Measurements from ENCODE around the gene PRMT9.
A peak's percentile ranks its signal among the peaks of the same experiment; 100 is the strongest.

PRMT9 gene

DNA sequence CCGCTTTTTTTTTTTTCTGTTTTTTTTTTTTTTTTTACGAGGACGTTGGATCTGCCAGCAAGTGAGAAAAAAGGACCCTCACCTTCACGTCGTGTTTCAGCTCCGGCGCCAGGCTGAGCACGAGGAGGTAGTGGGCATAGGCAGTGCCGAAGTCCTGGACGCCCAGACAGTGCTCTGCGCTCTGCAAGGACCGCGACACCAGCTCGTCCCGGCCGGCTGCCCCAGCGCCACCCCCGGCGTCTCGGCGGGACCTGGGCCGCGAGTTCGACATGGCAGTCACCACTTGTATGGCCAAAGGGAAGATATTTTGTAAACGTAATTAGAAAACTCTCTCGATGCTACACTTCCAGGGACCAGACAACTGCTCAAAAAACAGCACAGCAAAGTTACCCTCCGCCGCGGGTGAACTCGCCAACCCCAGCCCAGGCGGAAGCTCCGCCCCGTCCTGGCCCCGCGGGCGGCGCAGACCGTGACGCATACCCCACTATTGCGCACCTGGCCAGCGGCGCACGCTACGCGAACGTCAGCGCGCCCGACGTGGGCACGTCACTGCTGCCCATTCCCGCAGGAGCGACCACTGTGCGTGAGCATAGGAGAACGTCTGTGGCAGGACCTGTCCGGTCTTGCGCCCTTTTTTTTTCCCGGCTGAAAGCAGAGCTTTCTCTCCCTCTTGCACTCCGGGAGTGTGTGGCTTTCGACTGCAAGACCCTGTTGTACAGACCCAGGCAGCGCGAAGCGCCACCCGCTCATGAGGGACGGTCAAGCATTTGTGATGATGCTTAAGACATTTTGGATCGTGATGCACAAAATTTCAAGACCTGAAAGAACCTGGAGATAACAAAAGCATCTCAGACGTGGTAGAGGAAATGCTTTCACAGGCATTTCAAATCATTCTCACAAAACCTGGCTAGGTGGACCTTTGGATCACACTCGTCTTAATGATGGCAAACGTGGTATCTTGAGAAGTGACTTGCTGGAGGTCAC lies at the start of gene PRMT9:
TSS of gene PRMT9 (minus strand) at position 447 of the 984 bp plus-strand sequence. CDS start at position 271, 176 bp downstream.
- peak; percentile 94 for DNase-seq

DNA sequence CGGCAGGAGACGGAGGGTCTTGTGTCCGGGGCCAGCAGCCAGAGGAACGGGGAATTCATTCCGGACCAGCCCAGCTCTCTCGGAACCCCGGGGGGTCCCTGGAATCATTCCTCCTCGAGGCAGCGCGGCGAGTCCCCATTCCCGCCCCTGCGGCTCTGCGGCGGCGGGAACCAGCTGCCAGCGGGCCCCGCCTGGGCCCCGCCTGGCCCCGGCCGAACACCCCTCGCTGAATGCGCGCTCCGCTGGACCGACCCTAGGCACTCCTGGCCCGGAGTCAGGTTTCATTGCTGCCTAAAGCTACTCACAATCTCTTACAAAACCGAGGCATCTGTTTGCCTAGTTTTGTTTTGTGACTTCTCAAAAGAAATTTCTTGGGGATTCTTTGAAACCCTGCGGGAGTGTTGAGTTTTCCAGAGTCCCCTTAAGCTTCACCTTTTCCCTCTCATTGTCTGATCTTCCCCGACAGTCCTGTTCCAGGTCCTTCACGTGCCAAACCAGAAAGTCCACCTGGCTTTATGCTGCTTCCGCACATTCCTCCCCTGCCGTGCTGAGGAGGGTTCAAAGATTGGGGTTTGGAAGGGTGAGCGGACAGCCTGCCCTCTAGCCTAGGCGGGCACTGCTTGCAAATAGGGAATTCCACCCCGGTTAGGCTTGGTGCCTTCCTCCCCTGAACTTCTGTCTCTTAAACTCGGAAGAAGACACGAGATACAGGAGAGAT lies 48.7 kb upstream of the PRMT9 start:
- DNase-seq, result peak; percentile 67

DNA sequence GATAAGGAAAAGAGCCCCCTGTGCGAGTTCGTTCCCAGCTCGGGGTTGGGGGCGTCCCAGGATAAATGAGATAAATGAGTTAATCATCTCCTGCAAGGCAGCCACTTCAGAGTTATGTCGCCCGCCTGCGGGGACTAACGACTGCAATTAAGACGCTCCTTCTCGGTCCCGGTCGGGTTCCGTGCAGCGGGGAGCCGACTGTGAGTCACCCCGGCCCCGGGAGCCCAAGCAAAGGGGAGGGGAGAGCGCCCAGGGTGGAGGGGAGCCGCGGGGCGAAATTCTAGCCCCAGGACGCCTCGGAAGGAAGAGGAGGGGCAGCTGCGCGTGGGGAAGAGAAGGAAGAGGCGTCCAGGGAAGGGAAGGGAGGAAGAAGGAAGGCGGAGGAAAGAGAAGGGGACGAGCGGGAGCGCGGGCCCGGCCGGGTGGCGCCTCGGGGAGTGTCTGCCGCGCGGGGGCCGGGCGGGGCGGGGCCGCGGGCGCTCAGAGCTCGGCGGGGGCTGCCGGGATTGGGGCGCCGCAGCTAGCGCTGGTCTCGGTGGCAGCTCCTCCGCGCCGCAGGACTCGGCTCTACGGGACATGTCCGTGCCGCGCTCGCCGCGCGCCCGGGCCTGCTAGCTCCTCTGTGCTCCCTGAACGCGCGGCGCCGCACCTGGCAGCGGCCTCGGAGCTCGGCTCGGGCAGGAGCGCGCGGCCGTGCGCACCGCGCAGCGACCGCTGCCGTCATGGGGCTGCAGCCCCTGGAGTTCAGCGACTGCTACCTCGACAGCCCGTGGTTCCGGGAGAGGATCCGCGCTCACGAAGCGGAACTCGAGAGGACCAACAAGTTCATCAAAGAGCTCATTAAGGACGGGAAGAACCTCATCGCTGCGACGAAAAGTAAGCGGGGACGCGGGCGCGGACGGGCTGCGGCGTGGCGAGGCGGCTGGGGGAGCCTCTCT lies 47.9 kb upstream of the PRMT9 start, which contains the start of gene ARHGAP10:
TSS of gene ARHGAP10 (plus strand) at position 509 of the 938 bp plus-strand sequence. CDS start at position 723, 214 bp downstream.
- DNase-seq, result peak; percentile 81

DNA sequence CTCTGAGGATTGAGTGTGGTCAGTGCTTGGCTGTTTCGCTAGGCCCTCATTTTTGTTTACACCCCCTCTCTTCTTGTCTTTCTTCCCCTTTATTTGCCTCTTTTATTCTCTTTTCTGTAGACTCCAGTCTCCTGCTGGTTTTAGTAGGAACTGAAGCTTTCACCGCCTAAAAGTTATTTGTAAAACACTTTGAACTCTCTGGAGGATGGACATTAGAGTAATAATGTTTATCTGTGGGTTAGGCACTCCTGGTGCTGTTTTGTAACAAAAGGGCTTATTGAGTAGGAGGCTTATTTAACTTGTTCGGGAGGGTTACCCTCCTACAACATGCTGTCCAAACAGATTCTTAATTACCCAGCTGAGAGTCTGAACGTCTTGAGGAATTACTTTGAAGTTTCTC lies 46.4 kb upstream of the PRMT9 start:
- DNase-seq, result no peak

DNA sequence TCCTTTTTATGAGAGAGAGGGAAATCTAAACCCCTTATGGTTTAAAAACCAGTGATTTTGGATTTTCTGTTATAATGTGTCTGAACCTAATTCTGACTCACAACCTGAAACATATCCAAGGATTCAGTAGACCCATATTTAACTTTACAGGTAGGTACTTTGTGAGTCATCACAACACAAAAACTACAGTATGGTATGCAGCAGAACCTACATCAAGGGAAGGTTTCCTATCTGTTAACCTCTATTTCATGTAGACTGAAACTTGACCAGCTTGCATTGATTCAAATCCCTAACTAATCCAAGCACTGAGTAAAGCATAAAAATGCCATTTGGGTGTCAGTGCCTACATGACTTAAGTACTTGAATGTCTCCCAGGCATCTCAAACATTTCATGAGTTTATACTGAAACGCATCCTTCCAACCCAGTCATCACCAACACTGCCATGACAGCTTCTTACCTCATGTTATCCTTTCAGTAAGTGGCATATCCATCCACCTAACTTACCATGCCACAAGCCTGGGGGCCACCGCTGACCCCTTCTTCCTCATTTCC lies 43.6 kb upstream of the PRMT9 start:
- DNase-seq, result no peak

DNA sequence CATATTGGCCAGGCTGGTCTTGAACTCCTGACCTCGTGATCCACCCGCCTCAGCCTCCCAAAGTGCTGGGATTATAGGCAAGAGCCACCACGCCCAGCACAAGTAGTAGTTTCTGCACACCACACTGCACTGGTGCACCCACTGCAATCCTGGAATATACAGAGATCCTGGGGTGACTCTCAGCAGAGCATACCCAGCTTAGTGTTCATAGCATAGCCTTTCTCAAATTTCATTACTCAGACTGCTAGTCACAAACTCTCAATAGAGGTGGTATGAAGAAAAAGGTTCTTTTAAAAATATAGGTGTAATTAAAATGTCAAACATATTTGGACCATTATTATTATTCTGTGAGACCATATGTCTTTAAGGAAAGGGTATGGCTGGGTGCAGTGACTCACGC lies 41.7 kb upstream of the PRMT9 start:
- no peak for DNase-seq

DNA sequence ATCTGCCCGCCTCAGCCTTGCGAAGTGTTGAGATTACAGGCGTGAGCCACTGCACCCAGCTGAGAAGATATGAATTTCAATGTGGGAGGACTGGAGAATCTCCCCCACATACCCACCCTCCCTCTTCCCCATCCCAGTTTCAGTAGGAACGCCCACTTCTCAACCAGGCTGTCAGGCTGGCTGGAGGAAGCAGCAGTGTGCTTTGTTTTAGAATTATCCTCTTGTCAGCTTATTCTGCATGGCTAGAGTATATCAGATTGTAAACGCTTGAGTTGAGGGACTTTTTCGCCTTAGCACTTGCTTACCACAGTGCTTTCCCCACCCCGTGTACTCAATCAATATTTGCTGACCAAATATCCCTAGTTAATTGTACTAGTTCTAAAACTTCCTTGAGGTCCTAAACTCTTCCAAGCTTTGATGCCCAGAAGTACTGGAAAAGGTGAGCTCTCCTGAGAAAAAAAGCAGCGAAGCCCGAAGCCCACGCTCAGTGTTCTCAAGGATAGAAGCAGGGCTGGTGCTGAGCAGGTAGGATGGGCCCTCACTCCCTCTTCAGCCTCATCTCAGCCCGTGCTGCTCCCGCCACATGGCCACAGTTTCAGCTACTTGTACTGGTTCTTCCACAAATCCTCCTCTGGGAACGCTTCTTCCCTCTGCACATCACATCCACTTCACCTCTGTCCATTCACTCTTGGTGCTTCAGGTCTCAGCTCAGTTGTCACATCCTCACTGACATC lies 40.7 kb upstream of the PRMT9 start:
- no peak for DNase-seq

DNA sequence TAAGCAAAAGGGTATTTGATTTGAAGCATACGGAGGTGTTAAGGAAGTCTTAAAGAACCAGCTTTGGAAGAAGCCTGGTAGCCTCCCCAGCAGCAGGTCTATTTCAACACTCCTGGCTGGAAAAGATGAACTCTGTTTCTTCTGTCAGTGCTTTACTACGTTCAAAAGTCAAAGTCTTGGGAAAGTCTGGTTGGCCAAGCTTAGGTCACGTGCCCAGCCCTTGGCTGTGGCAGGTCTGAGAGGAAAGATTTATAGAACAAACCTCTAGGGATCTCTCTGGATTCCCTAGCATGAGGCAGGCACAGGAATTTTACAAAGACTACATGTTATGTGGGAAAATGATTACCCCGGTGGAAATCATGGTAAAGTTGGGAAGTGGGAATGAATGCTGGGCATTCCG lies 39.4 kb upstream of the PRMT9 start:
- no peak for DNase-seq

DNA sequence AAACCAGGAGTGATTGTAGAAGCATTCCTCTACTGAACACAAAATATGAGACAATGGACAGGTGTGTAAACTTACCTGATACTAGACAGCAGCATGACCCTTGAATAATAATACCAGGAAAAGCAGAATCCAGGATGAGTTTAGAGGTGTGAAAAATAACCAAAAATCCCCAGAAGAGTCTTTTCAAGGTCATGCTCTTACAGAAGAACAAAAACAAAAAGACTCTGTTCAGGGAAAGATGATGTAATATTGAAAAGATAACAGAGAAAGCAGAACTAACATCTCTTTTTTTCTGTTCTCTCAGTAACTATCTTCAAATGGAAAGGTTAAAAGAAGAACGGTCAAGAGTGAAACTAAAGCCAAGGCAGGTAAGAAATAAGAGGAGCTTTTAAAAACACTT lies 33.9 kb upstream of the PRMT9 start:
- no peak for DNase-seq

DNA sequence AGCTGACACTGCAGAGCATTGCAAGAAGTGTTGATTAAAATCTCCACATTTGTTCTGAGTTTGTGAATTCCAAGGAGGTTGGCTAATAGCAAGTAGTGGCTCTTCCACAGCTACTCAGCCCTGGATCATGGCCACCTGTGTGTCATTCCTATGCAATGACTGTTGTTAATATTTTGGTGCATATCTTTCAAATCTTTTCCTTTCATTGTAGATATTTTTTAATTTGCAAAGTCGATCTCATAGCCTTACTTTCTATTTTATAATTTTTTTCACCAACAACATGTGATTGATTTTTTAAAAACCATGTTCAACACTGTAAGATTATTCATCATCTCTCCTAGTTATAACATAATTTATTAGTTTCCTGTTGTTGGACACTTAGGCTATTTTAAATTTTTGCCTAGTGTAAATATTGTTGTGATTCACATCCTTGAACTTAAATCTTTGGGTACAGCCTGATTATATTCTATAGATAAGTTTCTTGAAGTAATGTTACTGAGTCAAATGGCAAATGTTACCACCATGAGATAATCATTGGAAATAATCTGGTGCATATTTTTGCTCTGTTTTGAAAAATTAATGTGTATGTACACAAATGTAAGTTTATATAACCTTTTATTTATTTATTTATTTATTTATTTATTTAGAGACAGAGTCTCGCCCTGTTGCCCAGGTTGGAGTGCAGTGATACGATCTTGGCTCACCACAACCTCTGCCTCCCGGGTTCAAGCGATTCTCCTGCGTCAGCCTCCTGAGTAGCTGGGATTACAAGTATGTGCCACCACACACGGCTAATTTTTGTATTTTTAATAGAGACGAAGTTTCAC lies 30.8 kb upstream of the PRMT9 start:
- peak; percentile 36 for DNase-seq

DNA sequence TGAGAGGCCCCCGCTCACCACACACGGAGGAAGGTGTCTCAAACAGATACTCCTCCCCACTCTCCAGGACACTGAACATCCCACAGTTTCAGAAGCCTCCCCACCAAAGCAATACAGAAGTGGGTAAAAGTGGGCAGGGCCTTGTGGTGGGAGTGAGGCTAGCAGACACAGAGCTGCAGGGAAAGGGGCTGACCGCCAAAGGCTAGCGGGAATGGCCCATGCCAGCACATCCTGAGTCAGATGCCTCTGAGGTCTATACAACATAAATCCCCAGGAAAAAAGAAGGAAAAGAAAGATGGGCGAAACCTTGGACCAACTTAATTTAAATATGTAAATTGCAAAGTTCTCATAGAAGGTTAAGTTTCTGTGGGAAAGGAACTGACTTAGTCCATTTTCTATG lies 26.0 kb upstream of the PRMT9 start:
- DNase-seq, result no peak

DNA sequence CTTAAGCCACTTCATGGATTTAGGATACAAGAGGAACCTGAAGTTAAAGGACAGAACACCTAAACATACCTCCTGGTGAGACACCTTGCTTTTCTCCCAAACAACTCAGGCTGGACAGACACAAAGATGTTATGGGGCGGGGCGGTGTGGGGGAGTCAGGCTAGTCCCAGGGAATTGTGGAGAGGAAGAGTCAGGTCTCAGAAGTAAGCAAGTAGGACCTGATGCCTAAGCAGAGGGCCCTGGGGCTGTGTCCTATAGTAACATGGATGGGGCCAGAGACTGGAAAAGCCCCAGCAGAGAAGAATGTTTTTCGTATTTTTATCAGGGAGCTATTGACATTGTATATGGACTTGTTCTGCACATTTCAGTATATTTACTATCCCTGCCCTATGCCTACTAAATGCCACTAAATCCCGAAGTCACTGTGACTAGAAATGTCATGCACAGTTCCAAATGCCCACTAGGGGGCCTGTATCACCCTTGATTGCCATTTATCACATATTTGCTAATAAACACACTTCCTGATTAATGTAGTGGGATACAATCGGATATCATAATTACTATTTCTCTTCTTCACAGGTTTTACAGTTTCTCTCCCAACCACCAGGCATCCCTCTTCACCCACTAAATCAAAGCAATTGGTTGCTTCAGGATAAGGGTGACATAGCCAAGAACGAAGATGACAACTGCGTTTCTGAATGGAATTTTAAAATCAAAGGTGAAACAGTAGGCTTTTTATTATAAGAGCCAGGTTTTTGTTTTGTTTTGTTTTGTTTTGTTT lies 24.1 kb upstream of the PRMT9 start:
- DNase-seq, result peak; percentile 48

DNA sequence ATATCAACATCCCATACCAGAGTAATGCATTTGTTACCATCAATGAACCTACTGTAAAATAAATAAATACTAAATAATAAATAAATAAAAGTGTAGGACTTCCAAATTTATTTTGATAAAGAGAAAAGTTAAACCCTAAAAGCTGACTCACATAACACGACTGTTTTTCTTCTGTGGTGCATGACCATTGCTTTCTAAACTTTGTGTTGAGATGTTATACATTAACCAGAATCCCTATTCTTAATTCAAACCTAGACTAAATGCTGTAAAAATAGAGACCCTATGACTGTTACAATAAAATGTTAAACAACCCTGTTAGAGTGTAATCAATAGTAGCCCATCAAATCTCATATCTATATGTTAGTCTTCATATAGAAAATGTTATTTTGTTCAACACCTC lies 20.9 kb upstream of the PRMT9 start:
- no peak for DNase-seq

DNA sequence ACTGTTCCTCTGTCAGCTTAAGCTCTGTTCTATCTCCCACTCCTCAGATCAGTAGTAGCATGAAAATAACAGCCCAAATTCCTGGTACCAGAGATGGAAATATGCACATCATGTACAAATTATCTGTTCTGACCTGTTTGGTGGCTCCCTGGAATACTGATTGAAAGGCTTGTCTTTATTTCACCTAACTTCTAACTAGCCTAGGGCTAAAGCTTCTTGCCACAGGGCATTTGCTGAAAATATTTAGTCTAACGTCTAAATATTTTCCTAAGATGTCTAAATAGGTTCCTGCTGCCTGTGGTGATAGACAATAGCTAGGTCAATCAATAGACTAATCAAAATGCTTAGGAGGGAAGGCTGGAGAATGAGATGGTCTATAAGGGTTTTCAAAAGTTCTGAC lies 12.9 kb upstream of the PRMT9 start:
- DNase-seq, result no peak

DNA sequence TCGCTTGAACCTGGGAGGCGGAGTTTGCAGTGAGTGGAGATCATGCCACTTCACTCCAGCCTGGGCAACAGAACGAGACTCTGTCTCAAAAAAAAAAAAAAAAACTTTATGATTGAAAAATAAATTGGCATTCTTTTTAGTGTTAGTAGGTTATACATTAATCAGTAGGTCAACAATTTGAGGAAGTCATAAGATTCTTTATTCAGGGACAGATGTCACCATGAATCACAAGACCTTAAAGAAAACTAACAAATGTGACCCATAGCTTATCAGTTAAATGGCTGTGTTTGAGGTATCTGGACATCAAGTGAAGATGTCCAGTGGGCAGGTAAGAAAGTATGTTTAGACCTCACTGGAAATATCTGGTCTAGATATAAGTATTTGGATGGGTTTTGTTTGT lies 9.3 kb upstream of the PRMT9 start:
- DNase-seq, result no peak

DNA sequence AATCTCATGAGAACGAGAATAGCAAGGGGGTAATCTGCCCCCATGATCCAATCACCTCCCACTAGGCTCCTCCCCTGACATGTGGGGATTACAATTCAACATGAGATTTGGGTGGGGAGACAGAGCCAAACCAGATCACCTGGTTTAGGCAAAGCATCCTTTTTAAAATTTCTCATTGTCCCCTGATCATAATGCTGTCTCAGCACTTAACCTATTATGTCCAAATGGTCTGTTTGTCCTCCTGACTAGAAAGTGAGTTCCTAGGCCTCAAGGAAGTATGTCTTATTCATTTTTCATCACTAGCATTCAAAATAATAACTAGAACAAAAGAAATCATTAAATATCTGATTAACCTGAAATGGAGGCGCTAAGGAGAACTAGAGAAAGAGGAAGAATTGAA lies 7.9 kb upstream of the PRMT9 start:
- no peak for DNase-seq

DNA sequence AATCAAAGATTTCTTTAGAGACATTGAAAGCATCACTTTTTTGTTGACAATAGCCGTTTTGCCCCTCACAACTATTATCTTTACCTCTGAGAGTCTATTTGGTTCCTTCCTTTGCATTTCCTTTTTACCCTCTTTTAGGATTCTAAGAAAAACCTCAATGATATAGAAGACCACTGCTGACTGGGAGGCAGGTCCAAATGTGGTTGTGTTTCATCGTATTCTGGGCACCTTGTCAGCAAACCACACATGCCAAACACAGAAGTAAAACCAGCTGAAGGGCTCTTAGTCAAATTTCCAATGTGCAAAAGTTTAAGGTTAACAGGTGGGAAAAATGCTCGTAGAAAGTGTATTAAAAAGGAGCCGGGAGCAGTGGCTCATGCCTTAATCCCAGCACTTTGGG lies 5.1 kb upstream of the PRMT9 start:
- no peak for DNase-seq

DNA sequence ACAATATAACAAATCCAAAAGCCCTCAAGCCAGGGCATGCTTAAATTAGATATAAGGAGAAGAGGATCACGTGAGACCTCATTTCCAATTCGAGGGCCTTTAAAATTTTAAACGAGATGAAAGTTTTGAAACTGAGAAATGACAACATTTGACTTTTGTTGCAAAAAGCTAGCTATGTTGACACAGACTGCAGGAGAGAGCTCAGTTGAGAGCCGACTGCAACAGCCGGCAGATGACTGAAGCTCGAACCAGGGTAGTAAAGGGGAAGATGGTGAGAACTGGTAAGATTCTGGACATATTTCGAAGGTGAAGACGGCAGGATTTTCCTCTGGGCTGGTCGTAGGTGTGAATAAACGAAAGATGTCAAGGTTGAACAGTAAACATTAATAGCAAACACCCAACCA lies 773 bp downstream of the PRMT9 start:
- DNase-seq, result peak; percentile 40

DNA sequence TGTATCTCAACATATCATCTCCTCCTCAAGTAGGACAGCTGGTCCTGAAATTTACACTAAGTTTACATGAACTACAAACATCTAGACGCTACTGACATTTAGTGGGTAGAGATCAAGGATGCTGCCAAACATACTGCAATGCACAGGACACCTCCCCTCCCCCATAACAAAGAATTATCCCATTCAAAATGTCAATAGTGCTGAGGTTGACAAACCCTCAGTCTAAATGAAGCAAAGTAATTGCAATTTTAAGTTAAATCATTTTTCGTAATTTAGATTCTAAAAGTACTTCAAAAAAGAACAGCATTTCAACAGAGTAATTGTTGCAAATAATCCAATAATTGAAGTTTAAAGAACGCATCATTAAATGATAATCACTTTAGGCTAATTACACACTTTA lies 1.2 kb downstream of the PRMT9 start:
- DNase-seq, result no peak

Data from femur (tissue), 1 donor.